Caco-2 (cell line): Measurements from ENCODE around the gene MSI1. TPM values are rescaled to one million over a fixed set of nuclear protein-coding genes. Genes with fewer than 3 reads are reported as not detected.

Experiments
- BruUV-seq: library from RNA; stranded (reverse); fragments of 400-500 nt; replicated peaks from 2 replicates; lab custom pipeline; 2021; lab: Mats Ljungman, UMichigan
- CTCF ChIA-PET: fragments of 300-600 bp; sonication (Branson Sonifier 250); formaldehyde crosslinking; loops from one replicate; lab custom pipeline; 2022; ENCODE audit warnings: antibody characterized with exemption; lab: Charles Lee
- POLR2A ChIA-PET: fragments of 300-600 bp; sonication (Branson Sonifier 250); formaldehyde crosslinking; loops from one replicate; lab custom pipeline; 2022; ENCODE audit warnings: antibody characterized with exemption; lab: Charles Lee
- DNase-seq, 2 experiments: peaks; one replicate each; pipeline versions ENCODE4 v3.0.0 to v3.0.0-alpha.2; 2020 to 2022
- H3K27me3 ChIP-seq: replicated peaks from 2 replicates; pipeline ENCODE4 v1.6.0; 2011; ENCODE audit warnings: low read length; ENCODE audit not compliant: control insufficient read depth, insufficient read depth
- H3K36me3 ChIP-seq: 2 replicates; pipeline ENCODE4 v1.5.1; 2011; ENCODE audit warnings: low read length; ENCODE audit not compliant: control insufficient read depth, insufficient read depth
- H3K4me1 ChIP-seq: fragments of 250-450 bp; sonication (Bioruptor Pico); 2 replicates; pipeline ENCODE4 v1.5.1; 2020; ENCODE audit warnings: mild to moderate bottlenecking
- H3K4me3 ChIP-seq: 2 replicates; pipeline ENCODE4 v1.5.1; 2011; ENCODE audit warnings: low read depth, mild to moderate bottlenecking, control low read depth, low read length
- H3K9me3 ChIP-seq: fragments of 250-450 bp; sonication (Bioruptor Pico); 2 replicates; pipeline ENCODE4 v1.5.1; 2020; ENCODE audit warnings: mild to moderate bottlenecking, moderate library complexity
- H3K27ac Mint-ChIP-seq: one replicate; pipeline ENCODE4 v1.8.0; 2022; ENCODE audit warnings: mixed read lengths; ENCODE audit not compliant: unreplicated experiment
- H3K27me3 Mint-ChIP-seq: one replicate; pipeline ENCODE4 v1.8.0; 2022; ENCODE audit warnings: mixed read lengths; ENCODE audit not compliant: insufficient read depth, unreplicated experiment
- H3K36me3 Mint-ChIP-seq: one replicate; pipeline ENCODE4 v1.8.0; 2022; ENCODE audit warnings: mild to moderate bottlenecking, mixed read lengths; ENCODE audit not compliant: insufficient read depth, unreplicated experiment
- H3K4me1 Mint-ChIP-seq: one replicate; pipeline ENCODE4 v1.8.0; 2022; ENCODE audit warnings: low read depth, mixed read lengths; ENCODE audit not compliant: unreplicated experiment
- H3K4me3 Mint-ChIP-seq: one replicate; pipeline ENCODE4 v1.8.0; 2022; ENCODE audit warnings: mild to moderate bottlenecking, moderate library complexity, mixed read lengths; ENCODE audit not compliant: unreplicated experiment
- H3K9me3 Mint-ChIP-seq: one replicate; pipeline ENCODE4 v1.8.0; 2022; ENCODE audit warnings: mixed read lengths; ENCODE audit not compliant: unreplicated experiment
- intact Hi-C: fragments of 100-400 bp; cut with micrococcal nuclease; formaldehyde crosslinking; loops from one replicate; pipeline ENCODE4 v1.10.0; 2022; ENCODE audit not compliant: unreplicated experiment
- total RNA-seq: library from RNA; stranded (reverse); gene quantifications from 2 replicates; pipeline ENCODE4 v1.2.3, GENCODE V29; 2022
- TF ChIP-seq, protein P1 (sequence below), 2 experiments: fragments of 200-600 bp in 1 of 2; IDR thresholded peaks; 1 replicate in 1 of 2; 2 replicates in 1 of 2; pipeline versions ENCODE4 v1.5.1 to v1.8.0; 2011 to 2022; ENCODE audit warnings: antibody characterized with exemption in 1 of 2, control low read depth in 1 of 2, inconsistent platforms in 1 of 2, low read depth in 1 of 2, low read length in 1 of 2, mild to moderate bottlenecking in 1 of 2, moderate library complexity in 1 of 2; ENCODE audit not compliant: insufficient read depth in 1 of 2, severe bottlenecking in 1 of 2, unreplicated experiment in 1 of 2

The MSI1 gene
- total RNA-seq, 1 experiment from 2014 or later: 24.8 TPM

DNA sequence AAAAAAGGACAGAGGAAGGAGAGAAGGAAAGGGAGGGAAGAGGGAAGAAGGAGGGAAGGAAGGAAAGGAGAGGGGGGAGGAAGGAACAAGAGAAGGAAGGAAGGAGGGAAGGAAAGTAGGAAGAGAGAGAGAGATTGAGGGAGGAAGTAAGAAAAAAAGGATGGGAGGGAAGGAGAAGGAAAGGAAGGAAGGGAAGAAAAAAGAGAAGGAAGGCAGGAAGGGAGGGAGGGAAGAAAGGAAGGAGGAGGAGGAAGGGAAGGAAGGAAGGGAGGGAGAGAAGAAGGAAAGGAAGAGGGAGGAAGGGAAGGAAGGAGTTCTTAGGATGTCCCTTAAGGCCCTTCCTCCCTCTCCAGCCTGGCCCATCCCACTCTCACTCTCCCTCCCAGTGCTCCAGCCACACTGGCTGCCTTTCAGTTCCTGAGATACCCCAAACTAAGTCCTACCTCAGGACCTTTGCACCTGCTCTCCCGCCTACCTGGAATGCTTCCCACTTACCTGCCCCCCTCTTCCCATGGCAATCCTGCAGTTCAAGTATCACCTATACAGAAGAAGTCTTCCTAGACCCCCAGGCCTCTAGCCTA lies 21.7 kb upstream of the MSI1 start:
- Mint-ChIP-seq H3K9me3 (no peaks in the 10 kb centered on the region), H3K4me1 (no peaks in the 10 kb centered on the region), H3K36me3 (no peaks in the 10 kb centered on the region), H3K27ac (no peak overlapping the region), H3K27me3 (no peaks in the 10 kb centered on the region), H3K4me3 (no peak overlapping the region)
- intact Hi-C loops: no loop called here
- Histone ChIP-seq H3K4me3 (no peak overlapping the region), H3K36me3 (no peaks in the 10 kb centered on the region), H3K9me3 (no peaks in the 10 kb centered on the region), H3K4me1 (no peaks in the 10 kb centered on the region), H3K27me3 (no peaks in the 10 kb centered on the region)
- DNase-seq: no peak
- TF ChIP-seq, protein P1, sequence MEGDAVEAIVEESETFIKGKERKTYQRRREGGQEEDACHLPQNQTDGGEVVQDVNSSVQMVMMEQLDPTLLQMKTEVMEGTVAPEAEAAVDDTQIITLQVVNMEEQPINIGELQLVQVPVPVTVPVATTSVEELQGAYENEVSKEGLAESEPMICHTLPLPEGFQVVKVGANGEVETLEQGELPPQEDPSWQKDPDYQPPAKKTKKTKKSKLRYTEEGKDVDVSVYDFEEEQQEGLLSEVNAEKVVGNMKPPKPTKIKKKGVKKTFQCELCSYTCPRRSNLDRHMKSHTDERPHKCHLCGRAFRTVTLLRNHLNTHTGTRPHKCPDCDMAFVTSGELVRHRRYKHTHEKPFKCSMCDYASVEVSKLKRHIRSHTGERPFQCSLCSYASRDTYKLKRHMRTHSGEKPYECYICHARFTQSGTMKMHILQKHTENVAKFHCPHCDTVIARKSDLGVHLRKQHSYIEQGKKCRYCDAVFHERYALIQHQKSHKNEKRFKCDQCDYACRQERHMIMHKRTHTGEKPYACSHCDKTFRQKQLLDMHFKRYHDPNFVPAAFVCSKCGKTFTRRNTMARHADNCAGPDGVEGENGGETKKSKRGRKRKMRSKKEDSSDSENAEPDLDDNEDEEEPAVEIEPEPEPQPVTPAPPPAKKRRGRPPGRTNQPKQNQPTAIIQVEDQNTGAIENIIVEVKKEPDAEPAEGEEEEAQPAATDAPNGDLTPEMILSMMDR (IDR thresholded peaks at IDR 0.05; ENCODE audit: insufficient read depth in 1 of 2, low read depth in 1 of 2, low read length in 1 of 2, severe bottlenecking in 1 of 2, unreplicated experiment in 1 of 2): no peak
- POLR2A ChIA-PET: no interaction called here
- CTCF ChIA-PET: interaction anchor here (0.6 kb wide), 1 partner anchor 259 kb away, joined by 3 read pairs; no protein-coding TSS in a partner anchor
- BruUV-seq: no TSS peak

DNA sequence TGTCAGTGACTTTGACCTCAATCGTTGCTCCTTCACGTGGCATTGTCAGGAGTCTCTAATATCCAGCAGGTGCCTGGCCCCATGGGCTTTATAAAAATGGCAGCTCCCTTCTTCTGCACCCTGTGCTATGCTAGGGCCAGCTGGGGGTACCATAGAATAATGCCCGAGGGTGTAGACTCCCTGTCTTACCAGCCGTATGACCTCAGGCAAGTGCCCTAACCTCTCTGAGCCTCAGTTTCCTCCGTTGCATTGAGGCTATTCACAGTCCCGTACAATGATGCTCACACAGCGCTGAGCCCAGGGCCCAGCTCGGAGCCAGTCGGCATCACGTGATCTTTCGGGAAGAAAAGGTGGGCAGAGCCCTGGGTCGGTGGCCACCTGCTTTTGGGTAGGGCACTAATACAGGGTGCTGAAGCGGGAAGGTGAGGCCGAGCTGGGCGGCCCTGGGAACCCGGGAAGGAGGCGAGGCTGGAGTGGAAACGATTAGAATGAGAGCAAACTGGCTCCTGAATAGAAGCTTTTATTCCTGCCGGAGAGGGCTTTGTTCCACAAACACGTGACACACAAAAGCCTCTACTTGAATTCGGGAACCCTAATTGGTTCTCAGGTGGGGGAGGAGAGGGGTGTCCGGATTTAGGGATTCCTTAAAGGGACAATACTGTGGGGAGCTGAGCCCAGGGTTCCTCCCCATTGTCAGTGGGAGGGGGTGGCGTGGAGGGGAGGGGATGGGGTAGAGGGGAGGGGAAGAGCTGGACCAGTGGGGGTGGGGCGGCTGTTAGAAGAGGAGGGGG lies 19.9 kb upstream of the MSI1 start:
- no peaks in the 10 kb centered on the region for H3K36me3 Mint-ChIP-seq
- H3K9me3 Mint-ChIP-seq: no peaks in the 10 kb centered on the region
- no peaks in the 10 kb centered on the region for H3K4me1 Mint-ChIP-seq
- intact Hi-C loops: no loop called here
- Histone ChIP-seq H3K4me1 (no peaks in the 10 kb centered on the region), H3K36me3 (no peaks in the 10 kb centered on the region), H3K27me3 (no peaks in the 10 kb centered on the region), H3K4me3 (no peak overlapping the region), H3K9me3 (no peaks in the 10 kb centered on the region)
- TF ChIP-seq, protein P1 (IDR thresholded peaks at IDR 0.05; ENCODE audit: insufficient read depth in 1 of 2, low read depth in 1 of 2, low read length in 1 of 2, severe bottlenecking in 1 of 2, unreplicated experiment in 1 of 2): no peak
- CTCF ChIA-PET: no interaction called here
- no peak overlapping the region for H3K4me3 Mint-ChIP-seq
- BruUV-seq: no TSS peak
- no peak for DNase-seq
- POLR2A ChIA-PET: no interaction called here
- no peaks in the 10 kb centered on the region for H3K27me3 Mint-ChIP-seq
- no peak overlapping the region for H3K27ac Mint-ChIP-seq

DNA sequence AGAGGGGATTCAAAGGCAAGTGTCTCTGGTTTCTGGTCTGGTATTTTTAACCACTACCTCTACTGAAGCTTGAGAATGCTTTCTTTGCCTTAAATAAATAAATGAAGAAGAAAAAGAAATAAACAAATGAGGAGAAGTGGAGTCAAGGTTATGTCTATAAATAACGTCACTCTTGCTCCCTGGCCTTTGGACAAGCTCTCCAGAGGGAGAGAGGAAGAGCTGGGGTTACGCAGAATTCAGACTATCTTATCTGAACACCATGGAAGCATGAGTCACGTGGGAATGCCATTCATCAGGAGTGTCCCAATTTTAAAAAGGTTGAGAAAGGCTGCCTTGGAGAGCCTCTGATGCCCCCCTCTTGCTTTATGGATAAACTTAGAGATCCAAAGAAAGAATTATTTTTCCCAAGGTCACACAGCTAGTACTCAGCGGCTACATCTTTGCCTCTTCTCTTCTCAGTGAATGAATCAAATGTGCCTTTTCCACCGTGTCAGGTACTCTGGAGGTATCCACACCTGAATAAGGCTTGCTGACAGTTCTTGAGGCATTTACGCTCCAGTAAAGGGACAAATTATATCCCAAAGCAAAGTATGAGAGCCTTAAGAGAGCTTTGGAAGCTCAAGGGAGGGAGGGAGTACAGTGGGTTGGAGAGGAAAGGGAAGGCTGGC lies 12.9 kb upstream of the MSI1 start:
- H3K4me3 ChIP-seq: no peak overlapping the region
- H3K36me3 ChIP-seq: no peaks in the 10 kb centered on the region
- CTCF ChIA-PET: interaction anchor here (0.9 to 1.3 kb wide), 2 partner anchors 16 to 268 kb away, joined by 3 to 4 read pairs; no protein-coding TSS in a partner anchor
- H3K27me3 ChIP-seq: no peaks in the 10 kb centered on the region
- TF ChIP-seq, protein P1 (IDR thresholded peaks at IDR 0.05; ENCODE audit: insufficient read depth in 1 of 2, low read depth in 1 of 2, low read length in 1 of 2, severe bottlenecking in 1 of 2, unreplicated experiment in 1 of 2): no peak
- DNase-seq: no peak
- BruUV-seq: no TSS peak
- Mint-ChIP-seq H3K27ac (no peak overlapping the region), H3K36me3 (no peaks in the 10 kb centered on the region), H3K27me3 (no peaks in the 10 kb centered on the region), H3K4me3 (no peak overlapping the region), H3K9me3 (no peaks in the 10 kb centered on the region), H3K4me1 (peaks cover 12% of the 10 kb centered on the region)
- intact Hi-C loops: no loop called here
- H3K4me1 ChIP-seq: peaks cover 12% of the 10 kb centered on the region
- no peaks in the 10 kb centered on the region for H3K9me3 ChIP-seq
- POLR2A ChIA-PET: interaction anchor here (0.5 to 0.6 kb wide), 2 partner anchors 37 to 71 kb away, joined by 3 to 13 read pairs; no protein-coding TSS in a partner anchor
